MM.1S (cell line): ENCODE results near the gene YWHAH.

ENCODE experiments used
- DNase-seq: peaks from one replicate; pipeline ENCODE4 v3.0.0-alpha.2; 2015
- H2AFZ ChIP-seq: fragments of 300-600 bp; sonication (generic); 2 replicates; pipeline ENCODE4 v1.6.0; 2016; ENCODE audit warnings: antibody characterized with exemption, low read length
- H3F3A ChIP-seq: fragments of 300-600 bp; sonication (generic); 2 replicates; pipeline ENCODE4 v1.6.1; 2016; ENCODE audit warnings: mild to moderate bottlenecking, antibody characterized with exemption, low read length, moderate library complexity, mixed read lengths; ENCODE audit not compliant: insufficient read depth
- H3K27ac ChIP-seq: fragments of 300-600 bp; sonication (generic); 2 replicates; pipeline ENCODE4 v1.5.1; 2016; ENCODE audit warnings: mild to moderate bottlenecking, low read length
- H3K27me3 ChIP-seq: fragments of 300-600 bp; sonication (generic); replicated peaks from 2 replicates; pipeline ENCODE4 v1.6.0; 2016; ENCODE audit warnings: low read length; ENCODE audit not compliant: insufficient read depth
- H3K36me3 ChIP-seq: fragments of 300-600 bp; sonication (generic); replicated peaks from 2 replicates; pipeline ENCODE4 v1.6.1; 2016; ENCODE audit warnings: mild to moderate bottlenecking, low read length, mixed read lengths; ENCODE audit not compliant: insufficient read depth
- H3K4me1 ChIP-seq: fragments of 300-600 bp; sonication (generic); 2 replicates; pipeline ENCODE4 v1.6.1; 2016; ENCODE audit warnings: low read length, mixed read lengths
- H3K4me2 ChIP-seq: fragments of 300-600 bp; sonication (generic); 2 replicates; pipeline ENCODE4 v1.6.0; 2016; ENCODE audit warnings: low read depth, low read length
- H3K4me3 ChIP-seq: fragments of 300-600 bp; sonication (generic); 2 replicates; pipeline ENCODE4 v1.5.1; 2016; ENCODE audit warnings: low read length, mixed read lengths
- H3K79me2 ChIP-seq: fragments of 300-600 bp; sonication (generic); 2 replicates; pipeline ENCODE4 v1.6.1; 2016; ENCODE audit warnings: mixed run types, low read length, mixed read lengths
- H3K9ac ChIP-seq: fragments of 300-600 bp; sonication (generic); 2 replicates; pipeline ENCODE4 v1.6.1; 2016; ENCODE audit warnings: low read length, mixed read lengths
- H3K9me2 ChIP-seq: fragments of 300-600 bp; sonication (generic); replicated peaks from 2 replicates; pipeline ENCODE4 v1.6.1; 2016; ENCODE audit warnings: mild to moderate bottlenecking, low read length, mixed read lengths; ENCODE audit not compliant: insufficient read depth
- H3K9me3 ChIP-seq: fragments of 300-600 bp; sonication (generic); replicated peaks from 2 replicates; pipeline ENCODE4 v1.6.1; 2016; ENCODE audit warnings: mild to moderate bottlenecking, low read length, mixed read lengths; ENCODE audit not compliant: insufficient read depth
- H4K20me1 ChIP-seq: fragments of 300-600 bp; sonication (generic); 2 replicates; pipeline ENCODE4 v1.6.1; 2016; ENCODE audit warnings: mild to moderate bottlenecking, low read length, moderate library complexity, mixed read lengths; ENCODE audit not compliant: insufficient read depth
- EZH2 ChIP-seq: fragments of 300-600 bp; sonication (generic); optimal IDR thresholded peaks from 2 replicates; pipeline ENCODE3; 2017; ENCODE audit warnings: low read depth, mild to moderate bottlenecking, antibody characterized with exemption, low read length, mixed read lengths
- EZH2phosphoT487 ChIP-seq: fragments of 300-600 bp; sonication (generic); IDR thresholded peaks from 2 replicates; pipeline ENCODE4 v1.6.1; 2018; ENCODE audit warnings: antibody characterized with exemption, low read length
- TF ChIP-seq, protein P1 (sequence below): fragments of 300-600 bp; sonication (generic); IDR thresholded peaks from 2 replicates; pipeline ENCODE4 v1.5.1; 2016; ENCODE audit warnings: antibody characterized with exemption, low read length, mixed read lengths

YWHAH gene

DNA sequence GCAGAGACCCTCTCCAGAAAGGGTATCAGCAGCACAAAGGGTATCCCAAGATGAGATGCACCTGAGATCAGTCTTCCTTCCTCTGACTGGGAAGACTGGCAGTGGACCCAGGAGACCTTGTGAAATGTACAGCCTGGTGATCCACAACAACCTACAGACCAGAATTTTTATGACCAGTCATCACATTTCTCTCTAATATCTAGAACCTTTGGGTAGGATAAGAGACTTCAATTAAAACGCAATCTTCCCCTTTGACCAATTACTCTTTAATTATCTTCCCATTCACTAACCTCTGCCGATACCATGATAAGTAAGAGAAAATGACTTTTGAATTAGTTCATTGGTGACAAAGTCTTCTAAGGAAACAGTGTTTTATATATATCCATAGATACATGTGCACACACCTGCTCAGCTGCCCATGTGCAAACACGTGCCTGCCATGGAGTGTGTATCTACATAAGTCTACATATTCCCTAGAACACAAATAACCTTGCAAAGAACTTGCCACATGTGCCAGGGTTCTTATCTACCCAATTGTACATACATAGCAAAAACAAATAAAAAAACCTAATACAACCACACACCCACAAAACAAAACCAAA is 54.5 kb downstream of the YWHAH start:
- no peak overlapping the region for H3K27ac ChIP-seq
- no peaks in the 10 kb centered on the region for H3K79me2 ChIP-seq
- TF ChIP-seq EZH2phosphoT487: no peak
- TF ChIP-seq, protein P1, sequence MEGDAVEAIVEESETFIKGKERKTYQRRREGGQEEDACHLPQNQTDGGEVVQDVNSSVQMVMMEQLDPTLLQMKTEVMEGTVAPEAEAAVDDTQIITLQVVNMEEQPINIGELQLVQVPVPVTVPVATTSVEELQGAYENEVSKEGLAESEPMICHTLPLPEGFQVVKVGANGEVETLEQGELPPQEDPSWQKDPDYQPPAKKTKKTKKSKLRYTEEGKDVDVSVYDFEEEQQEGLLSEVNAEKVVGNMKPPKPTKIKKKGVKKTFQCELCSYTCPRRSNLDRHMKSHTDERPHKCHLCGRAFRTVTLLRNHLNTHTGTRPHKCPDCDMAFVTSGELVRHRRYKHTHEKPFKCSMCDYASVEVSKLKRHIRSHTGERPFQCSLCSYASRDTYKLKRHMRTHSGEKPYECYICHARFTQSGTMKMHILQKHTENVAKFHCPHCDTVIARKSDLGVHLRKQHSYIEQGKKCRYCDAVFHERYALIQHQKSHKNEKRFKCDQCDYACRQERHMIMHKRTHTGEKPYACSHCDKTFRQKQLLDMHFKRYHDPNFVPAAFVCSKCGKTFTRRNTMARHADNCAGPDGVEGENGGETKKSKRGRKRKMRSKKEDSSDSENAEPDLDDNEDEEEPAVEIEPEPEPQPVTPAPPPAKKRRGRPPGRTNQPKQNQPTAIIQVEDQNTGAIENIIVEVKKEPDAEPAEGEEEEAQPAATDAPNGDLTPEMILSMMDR: no peak
- TF ChIP-seq EZH2: no peak
- H3K9me3 ChIP-seq: no peaks in the 10 kb centered on the region
- no peak overlapping the region for H3K9ac ChIP-seq
- H2AFZ ChIP-seq: no peak overlapping the region
- no peak overlapping the region for H3K4me3 ChIP-seq
- no peaks in the 10 kb centered on the region for H3K36me3 ChIP-seq
- no peaks in the 10 kb centered on the region for H4K20me1 ChIP-seq
- DNase-seq: no peak
- H3K9me2 ChIP-seq: no peaks in the 10 kb centered on the region
- H3K4me1 ChIP-seq: no peaks in the 10 kb centered on the region
- H3F3A ChIP-seq: no peaks in the 10 kb centered on the region
- H3K27me3 ChIP-seq: no peaks in the 10 kb centered on the region
- no peak overlapping the region for H3K4me2 ChIP-seq

- no peaks in the 10 kb centered on the region for H3F3A ChIP-seq
- H3K27ac ChIP-seq: no peak overlapping the region
- H3K4me2 ChIP-seq: no peak overlapping the region
- H3K27me3 ChIP-seq: no peaks in the 10 kb centered on the region
- H3K79me2 ChIP-seq: no peaks in the 10 kb centered on the region
- no peak overlapping the region for H2AFZ ChIP-seq
- no peaks in the 10 kb centered on the region for H3K36me3 ChIP-seq
- no peak for TF ChIP-seq EZH2phosphoT487
- no peak for TF ChIP-seq EZH2
- TF ChIP-seq, protein P1: no peak
- H3K9me2 ChIP-seq: no peaks in the 10 kb centered on the region
- no peaks in the 10 kb centered on the region for H3K4me1 ChIP-seq
- no peak overlapping the region for H3K9ac ChIP-seq
- DNase-seq: no peak
- H3K9me3 ChIP-seq: no peaks in the 10 kb centered on the region
- no peak overlapping the region for H3K4me3 ChIP-seq
- no peaks in the 10 kb centered on the region for H4K20me1 ChIP-seq
Observed at GRCh38 chr22:32000181-32000580, 55.8 kb downstream of the YWHAH start.

DNA sequence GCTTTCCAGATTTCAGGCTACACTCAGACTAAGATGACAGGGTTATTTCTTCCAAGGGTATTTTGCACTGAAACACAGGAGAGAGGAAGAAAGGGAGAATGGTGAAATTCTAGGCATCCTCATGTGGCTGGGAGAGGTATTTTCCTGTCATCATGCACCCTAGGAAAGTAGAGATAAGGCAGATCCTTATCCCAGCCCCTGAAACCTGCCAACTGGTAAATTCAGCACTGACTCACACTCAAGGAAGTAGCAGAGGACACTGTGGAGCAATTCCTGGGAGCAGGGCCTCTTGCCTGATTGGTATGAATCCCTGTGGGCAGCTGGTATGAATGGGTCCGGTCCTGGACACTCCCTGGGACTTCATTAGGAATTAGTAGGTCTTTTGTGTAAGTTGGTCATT is 61.1 kb downstream of the YWHAH start:
- no peaks in the 10 kb centered on the region for H3K9me3 ChIP-seq
- no peak overlapping the region for H3K27ac ChIP-seq
- no peaks in the 10 kb centered on the region for H3F3A ChIP-seq
- H3K4me2 ChIP-seq: no peak overlapping the region
- H3K27me3 ChIP-seq: no peaks in the 10 kb centered on the region
- no peak for DNase-seq
- no peaks in the 10 kb centered on the region for H3K9me2 ChIP-seq
- no peaks in the 10 kb centered on the region for H3K4me1 ChIP-seq
- no peaks in the 10 kb centered on the region for H4K20me1 ChIP-seq
- no peak overlapping the region for H3K9ac ChIP-seq
- no peak overlapping the region for H3K4me3 ChIP-seq
- H3K36me3 ChIP-seq: no peaks in the 10 kb centered on the region
- TF ChIP-seq EZH2: no peak
- no peak overlapping the region for H2AFZ ChIP-seq
- H3K79me2 ChIP-seq: no peaks in the 10 kb centered on the region
